ENCODE results near the gene SYCP2. TPM values are rescaled to one million over a fixed set of nuclear protein-coding genes. Genes with fewer than 3 reads are reported as not detected.

Gene SYCP2
- total RNA-seq, 1 experiment from 2014 or later, result 0.70 TPM

- Mint-ChIP-seq H3K4me3 (no peak overlapping the region), H3K4me1 (peaks cover 7 to 10% of the 10 kb centered on the region in 2 experiments), H3K9me3 (peaks cover 0 to 16% of the 10 kb centered on the region in 2 experiments; a peak in 2 of 5 replicates), H3K27ac (no peak overlapping the region), H3K36me3 (ENCODE audit: insufficient read depth in 1 of 3, low read depth in 3 of 3) (no peaks in the 10 kb centered on the region), H3K27me3 (ENCODE audit: low read depth) (peaks cover 11% of the 10 kb centered on the region)
- Histone ChIP-seq H2BK120ac (ENCODE audit: low read depth, low read length, poor library complexity, severe bottlenecking) (no peak overlapping the region), H3K23me2 (ENCODE audit: insufficient read length, low read depth, low read length, poor library complexity, severe bottlenecking) (peaks cover 3% of the 10 kb centered on the region), H3K56ac (ENCODE audit: insufficient read length, low read depth, low read length) (no peak overlapping the region), H3K27ac (ENCODE audit: insufficient read length, low read depth, low read length) (no peak overlapping the region), H3K9me3 (ENCODE audit: control insufficient read depth, low read depth, low read length) (no peaks in the 10 kb centered on the region), H3K18ac (ENCODE audit: insufficient read length, low read depth, low read length) (no peak overlapping the region), H4K8ac (replicated peaks; ENCODE audit: insufficient read length, low read depth, low read length) (no peak overlapping the region), H4K91ac (ENCODE audit: insufficient read length, low read depth, low read length) (no peak overlapping the region), H2BK15ac (ENCODE audit: low read depth, low read length) (no peak overlapping the region), H2AK5ac (ENCODE audit: insufficient read length, low read length) (no peak overlapping the region), H3K23ac (ENCODE audit: insufficient read length, low read depth, low read length) (no peak overlapping the region), H3K4me1 (ENCODE audit: insufficient read depth, low read length) (no peaks in the 10 kb centered on the region), H2AFZ (ENCODE audit: low read length) (no peak overlapping the region), H3K79me2 (ENCODE audit: insufficient read depth, low read length) (no peaks in the 10 kb centered on the region), H3K27me3 (ENCODE audit: insufficient read depth, low read length) (no peaks in the 10 kb centered on the region), H3K4ac (ENCODE audit: low read depth, low read length) (no peak overlapping the region), H2BK5ac (ENCODE audit: insufficient read length, low read length) (no peak overlapping the region), H4K5ac (ENCODE audit: insufficient read length, low read depth, low read length) (no peak overlapping the region), H2BK20ac (ENCODE audit: low read depth, low read length, poor library complexity, severe bottlenecking) (no peak overlapping the region), H3T11ph (ENCODE audit: low read length) (no peak overlapping the region), H3K14ac (ENCODE audit: insufficient read depth, low read length) (no peak overlapping the region), H3K4me2 (ENCODE audit: insufficient read depth, insufficient read length, low read length) (no peak overlapping the region), H3K79me1 (ENCODE audit: insufficient read depth, low read depth, low read length, poor library complexity, severe bottlenecking) (no peaks in the 10 kb centered on the region), H4K20me1 (ENCODE audit: control insufficient read depth, insufficient read depth, insufficient read length) (no peaks in the 10 kb centered on the region), H2BK12ac (ENCODE audit: insufficient read length, low read depth, low read length) (no peak overlapping the region), H3K9ac (ENCODE audit: extremely low read depth, insufficient read length, low read length) (no peak overlapping the region)
- TF ChIP-seq, protein P1, sequence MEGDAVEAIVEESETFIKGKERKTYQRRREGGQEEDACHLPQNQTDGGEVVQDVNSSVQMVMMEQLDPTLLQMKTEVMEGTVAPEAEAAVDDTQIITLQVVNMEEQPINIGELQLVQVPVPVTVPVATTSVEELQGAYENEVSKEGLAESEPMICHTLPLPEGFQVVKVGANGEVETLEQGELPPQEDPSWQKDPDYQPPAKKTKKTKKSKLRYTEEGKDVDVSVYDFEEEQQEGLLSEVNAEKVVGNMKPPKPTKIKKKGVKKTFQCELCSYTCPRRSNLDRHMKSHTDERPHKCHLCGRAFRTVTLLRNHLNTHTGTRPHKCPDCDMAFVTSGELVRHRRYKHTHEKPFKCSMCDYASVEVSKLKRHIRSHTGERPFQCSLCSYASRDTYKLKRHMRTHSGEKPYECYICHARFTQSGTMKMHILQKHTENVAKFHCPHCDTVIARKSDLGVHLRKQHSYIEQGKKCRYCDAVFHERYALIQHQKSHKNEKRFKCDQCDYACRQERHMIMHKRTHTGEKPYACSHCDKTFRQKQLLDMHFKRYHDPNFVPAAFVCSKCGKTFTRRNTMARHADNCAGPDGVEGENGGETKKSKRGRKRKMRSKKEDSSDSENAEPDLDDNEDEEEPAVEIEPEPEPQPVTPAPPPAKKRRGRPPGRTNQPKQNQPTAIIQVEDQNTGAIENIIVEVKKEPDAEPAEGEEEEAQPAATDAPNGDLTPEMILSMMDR (conservative IDR thresholded peaks at IDR 0.05), result no peak
- no peak for DNase-seq
- no CpG with 5 or more reads among the region's 6 CpGs for WGBS (ENCODE audit: extremely low coverage, insufficient read length, low lambda C conversion rate)
Observed at GRCh38 chr20:59830665-59831023, 102.8 kb downstream of the SYCP2 start.

All from H9 (cell line).